Heart right ventricle (tissue), 16 donors: ENCODE measurements around the gene PFKFB2. TPM values are rescaled to one million over a fixed set of nuclear protein-coding genes. Genes with fewer than 3 reads are reported as not detected.

Source experiments
- ATAC-seq, 8 donors: fragments of 200-7000 bp; cut with Tn5 transposase; one replicate each; pipeline ENCODE4 v1.9.1; 2020; ENCODE audit warnings: mild to moderate bottlenecking in 8 of 8, moderate library complexity in 8 of 8, moderate number of reproducible peaks in 1 of 8
- DNase-seq, 2 donors: peaks; one replicate each; pipeline ENCODE4 v3.0.0-alpha.2; 2020
- H3K27ac ChIP-seq, 10 donors: fragments of 200-600 bp; sonication (generic) in 2 of 10; one replicate each; pipeline versions ENCODE4 v1.5.0 to v1.8.0; 2020 to 2022; ENCODE audit warnings: mild to moderate bottlenecking in 3 of 10
- H3K27me3 ChIP-seq, 7 donors: fragments of 200-600 bp; one replicate each; pipeline ENCODE4 v1.8.0; 2021 to 2022; ENCODE audit warnings: mild to moderate bottlenecking in 2 of 7
- H3K36me3 ChIP-seq, 9 donors: fragments of 200-600 bp; sonication (generic) in 1 of 9; one replicate each; pipeline versions ENCODE4 v1.5.0 to v1.8.0; 2020 to 2022; ENCODE audit warnings: mild to moderate bottlenecking in 2 of 9
- H3K4me1 ChIP-seq, 9 donors: fragments of 200-600 bp; sonication (generic) in 1 of 9; one replicate each; pipeline versions ENCODE4 v1.5.0 to v1.8.0; 2020 to 2022; ENCODE audit warnings: mild to moderate bottlenecking in 4 of 9
- H3K4me3 ChIP-seq, 10 donors: fragments of 200-600 bp; sonication (generic) in 2 of 10; one replicate each; pipeline versions ENCODE4 v1.5.0 to v1.8.0; 2020 to 2022; ENCODE audit warnings: mild to moderate bottlenecking in 7 of 10, moderate library complexity in 2 of 10
- H3K9me3 ChIP-seq, 11 donors: fragments of 200-600 bp in 10 of 11; sonication (generic) in 2 of 11; one replicate each; pipeline versions ENCODE4 v1.5.0 to v1.8.0; 2013 to 2022; ENCODE audit warnings: mild to moderate bottlenecking in 2 of 11, control low read depth in 1 of 11, moderate library complexity in 1 of 11
- CTCF ChIP-seq, 9 donors: fragments of 200-600 bp; sonication (generic) in 2 of 9; IDR thresholded peaks; one replicate each; pipeline versions ENCODE4 v1.5.0 to v1.8.0; 2021 to 2022; ENCODE audit warnings: antibody characterized with exemption in 9 of 9, mild to moderate bottlenecking in 5 of 9, moderate library complexity in 1 of 9
- WGBS, 2 donors: extraction: QIAGEN DNeasy Blood & Tissue Kit; methylation state at CpG; one replicate each; pipeline ENCODE4 v1.1.7; 2013; ENCODE audit warnings: inconsistent platforms in 1 of 2; 5-methylcytosine and 5-hydroxymethylcytosine counted together
- intact Hi-C, 10 donors: fragments of 100-400 bp; cut with DNase I; formaldehyde crosslinking; loops; one replicate each; pipeline versions ENCODE4 v1.11.1 to v1.14.2; 2022
- polyA plus RNA-seq, 2 donors: library from polyadenylated mRNA; stranded (reverse); fragments of 200-250 nt; gene quantifications; one replicate each; pipeline ENCODE4 v1.2.3, GENCODE V29; 2013
- total RNA-seq, 10 donors: library from RNA; stranded (reverse); fragmentation: NEBNext Ultra II Directional in 3 of 10; extraction: Animal tissue kit (Norgen Biotek cat#: 25700) in 3 of 10; gene quantifications; one replicate each; pipeline versions ENCODE4 v1.2.1 to v1.2.4, GENCODE V29; 2021 to 2023
- donor health status: Arrhythmogenic right ventricular cardiomyopathy.
- donor health status: ischemic (EF 13 %, LVEDD 7.1; RV severe dilation, severe dysfunction).
- donor health status: healthy with polysubstance abuse.
- donor health status: DM: no; HTN: yes; CAD: no.
- donor health status: DM: no; HTN: no; CAD: no.
- donor health status: ischemic (EF 25% LVEDD 6.9; RV normal size, moderate dysfunction).
- donor health status: ischemic (EF 25% LVEDD 5.7; RV mildly dilated, moderate dysfunction).
- donor health status: healthy.
- donor health status: DM: yes; HTN: yes; CAD: no.
- donor health status: Ischemic cardiomyopathy.
- donor health status: ischemic (EF 35%, LVEDD 5.7; RV mildly dilated, moderate dysfunction).
- donor health status: nonischemic (EF 11% LVEDD 7.7; RV severe dilation, severe dysfunction).
- donor health status: DM: yes; HTN: yes; CAD: no.
- donor health status: PGD.
- donor health status: ischemic (EF 29% LVEDD 5.4; RV normal size, mild dysfunction).
- donor health status: nonischemic (EF 23%, LVEDD 6.1; RV moderate dilation, normal function).

Gene PFKFB2
- total and polyA plus RNA-seq, 12 donors = 5.2 to 161 (median 69.2) TPM

GRCh38 chr1:207033302-207033701, 19.8 kb upstream of the PFKFB2 start:
- 79 to 83% methylated on average over 2 of the region's 2 CpGs for WGBS, 2 donors
- Histone ChIP-seq H3K27me3 (peaks cover 0 to 20% (median 5%) of the 10 kb centered on the region in 7 donors), H3K36me3 (no peaks in the 10 kb centered on the region), H3K27ac (no peak overlapping the region), H3K9me3 (no peaks in the 10 kb centered on the region), H3K4me1 (peaks cover 0 to 19% (median 0%) of the 10 kb centered on the region in 9 donors), H3K4me3 (no peak overlapping the region)
- DNase-seq (no peak), ATAC-seq (no peak)
- TF ChIP-seq CTCF (IDR thresholded peaks at IDR 0.05) = no peak
- intact Hi-C loops = no loop called here

- intact Hi-C loops = no loop called here
- no peak for ATAC-seq
Observed at GRCh38 chr1:207034208-207034607, 18.9 kb upstream of the PFKFB2 start.

GRCh38 chr1:207034998-207035397, 18.1 kb upstream of the PFKFB2 start:
- intact Hi-C loops = no loop called here
- H3K4me3 ChIP-seq = no peak overlapping the region
- no peaks in the 10 kb centered on the region for H3K36me3 ChIP-seq
- DNase-seq (no peak), ATAC-seq (no peak)
- H3K9me3 ChIP-seq = no peaks in the 10 kb centered on the region
- no peak overlapping the region for H3K27ac ChIP-seq
- no peak for TF ChIP-seq CTCF (IDR thresholded peaks at IDR 0.05)
- H3K27me3 ChIP-seq = peaks cover 0 to 15% (median 2%) of the 10 kb centered on the region in 7 donors
- peaks cover 0 to 28% (median under 1%) of the 10 kb centered on the region in 9 donors for H3K4me1 ChIP-seq

More at GRCh38 chr1:207034208-207034607, 18.9 kb upstream of the PFKFB2 start:
- Histone ChIP-seq H3K36me3 (no peaks in the 10 kb centered on the region), H3K9me3 (no peaks in the 10 kb centered on the region), H3K4me1 (peaks cover 0 to 20% (median 0%) of the 10 kb centered on the region in 9 donors), H3K27ac (no peak overlapping the region), H3K4me3 (no peak overlapping the region), H3K27me3 (peaks cover 0 to 16% (median 5%) of the 10 kb centered on the region in 7 donors)
- WGBS, 2 donors = 57 to 72% methylated on average over 1 of the region's 1 CpG
- DNase-seq = no peak
- TF ChIP-seq CTCF (IDR thresholded peaks at IDR 0.05) = no peak

GRCh38 chr1:207035877-207036551, 17.1 kb upstream of the PFKFB2 start:
- intact Hi-C loops = no loop called here
- no peak for TF ChIP-seq CTCF (IDR thresholded peaks at IDR 0.05)
- no peaks in the 10 kb centered on the region for H3K9me3 ChIP-seq
- H3K4me1 ChIP-seq = peaks cover 0 to 37% (median 2%) of the 10 kb centered on the region in 9 donors
- DNase-seq = no peak
- H3K27ac ChIP-seq = no peak overlapping the region
- no peak overlapping the region for H3K4me3 ChIP-seq
- 81 to 93% methylated on average over 4 of the region's 4 CpGs for WGBS, 2 donors
- H3K27me3 ChIP-seq = peaks cover 0 to 10% (median 0%) of the 10 kb centered on the region in 7 donors
- no peaks in the 10 kb centered on the region for H3K36me3 ChIP-seq
- ATAC-seq = no peak
